Fibroblast of skin of right biceps (primary cell): ENCODE measurements around the gene ACE2.
"Not testable (repeated sequence)": the region's sequence is repeated elsewhere in the genome, so short reads cannot be mapped to it uniquely, and the experiment has no call there.

ENCODE experiments used
- DNase-seq: peaks from one replicate; pipeline ENCODE4 v3.0.0-alpha.2; 2013

ACE2 gene

DNA sequence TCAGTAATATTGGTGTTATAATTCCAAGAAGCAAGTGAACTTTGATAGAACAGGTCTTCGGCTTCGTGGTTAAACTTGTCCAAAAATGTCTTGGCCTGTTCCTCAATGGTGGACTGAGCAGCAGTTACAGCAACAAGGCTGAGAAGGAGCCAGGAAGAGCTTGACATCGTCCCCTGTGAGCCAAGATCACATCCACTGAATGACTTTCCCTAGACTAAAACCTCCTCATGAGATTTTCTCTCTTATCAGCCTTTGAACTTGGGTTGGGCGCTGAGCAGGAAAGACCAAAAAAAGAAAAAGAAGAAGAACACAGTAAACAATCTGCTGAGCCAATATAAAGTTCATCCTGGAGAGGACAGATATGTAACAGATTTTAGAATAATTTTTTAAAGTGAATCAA lies at the start of gene ACE2:
ACE2 (minus strand) TSS at position 216 of the 400 bp plus-strand sequence; CDS start at position 167, 49 bp downstream.
- no peak for DNase-seq

DNA sequence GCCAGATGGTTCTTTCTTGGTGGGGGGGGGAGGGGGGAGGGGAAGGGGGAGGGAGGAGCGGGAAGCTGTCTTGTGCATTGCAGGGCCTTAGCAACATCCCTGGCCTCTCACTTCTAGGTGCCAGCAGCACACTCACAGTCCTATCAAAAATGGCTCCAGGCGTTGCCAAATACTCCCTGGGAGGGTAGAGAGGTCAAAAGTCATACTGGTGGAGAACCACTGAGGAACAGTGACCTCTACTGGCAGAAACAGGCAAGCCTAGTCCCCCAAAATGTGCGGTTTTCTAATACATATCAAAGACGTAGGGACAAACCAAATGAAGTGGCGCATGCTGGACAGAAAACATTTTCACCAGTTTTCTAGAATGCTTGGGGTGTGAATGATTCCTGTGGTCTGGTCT lies 46.8 kb upstream of the ACE2 start:
- not testable (repeated sequence) for DNase-seq

DNA sequence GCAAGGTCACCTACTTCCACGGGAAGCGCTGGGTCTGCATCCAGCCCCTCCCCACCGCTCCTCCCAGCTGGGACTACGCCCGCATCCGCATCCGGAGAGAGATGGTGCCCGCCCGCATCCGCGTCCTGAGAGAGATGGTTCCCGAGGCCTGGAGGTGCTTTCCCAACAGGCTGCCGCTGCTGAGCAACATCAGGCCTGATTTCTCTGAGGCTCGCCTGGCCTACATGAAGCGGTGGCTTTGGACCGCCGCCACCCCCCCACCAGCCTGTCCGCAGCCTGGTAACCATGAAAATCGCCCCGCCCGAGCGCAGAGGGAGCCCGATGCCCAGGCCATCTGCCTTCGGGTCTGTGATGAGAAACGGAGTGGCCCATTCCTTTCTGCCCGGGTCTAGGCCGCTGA lies 45.8 kb upstream of the ACE2 start:
- no peak for DNase-seq

DNA sequence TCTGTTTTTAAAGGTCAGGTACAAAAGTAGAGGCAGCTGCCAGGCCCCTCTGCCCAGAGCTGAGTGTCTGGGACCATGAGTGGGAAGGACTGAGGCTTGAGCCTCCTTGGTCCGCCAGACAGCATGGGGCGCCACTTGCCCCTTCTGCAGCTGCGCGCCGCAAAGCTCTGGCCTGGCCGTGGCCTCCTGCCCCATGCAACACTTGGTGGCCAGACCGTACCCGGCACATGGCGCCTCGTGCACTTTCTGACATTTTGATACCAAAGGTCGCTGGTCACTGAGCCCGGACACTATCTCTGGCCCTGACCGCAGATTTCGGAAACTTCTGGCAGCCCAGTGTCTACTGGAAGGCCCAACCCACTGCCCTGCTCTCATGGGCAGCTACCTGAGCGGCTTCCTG lies 45.3 kb upstream of the ACE2 start:
- no peak for DNase-seq

DNA sequence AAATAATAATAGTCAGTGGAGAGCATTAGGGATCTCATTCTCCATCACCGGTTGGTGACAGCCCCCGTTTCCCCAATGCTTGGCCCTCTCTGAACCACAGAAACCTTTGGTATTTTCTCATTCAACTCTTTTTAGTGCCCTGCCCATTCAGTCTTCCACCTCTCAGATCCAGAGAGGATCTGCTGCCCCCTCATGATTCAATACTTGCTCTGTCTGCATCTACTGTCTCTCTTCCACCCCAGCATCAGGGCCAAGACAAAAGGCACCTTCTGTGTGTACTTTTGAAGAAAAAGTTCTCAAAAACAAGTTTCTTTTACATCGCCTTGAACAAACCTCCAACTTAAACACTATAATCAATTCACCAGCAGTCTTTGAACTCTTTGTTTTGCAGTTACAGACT lies 44.5 kb upstream of the ACE2 start:
- DNase-seq, result no peak

DNA sequence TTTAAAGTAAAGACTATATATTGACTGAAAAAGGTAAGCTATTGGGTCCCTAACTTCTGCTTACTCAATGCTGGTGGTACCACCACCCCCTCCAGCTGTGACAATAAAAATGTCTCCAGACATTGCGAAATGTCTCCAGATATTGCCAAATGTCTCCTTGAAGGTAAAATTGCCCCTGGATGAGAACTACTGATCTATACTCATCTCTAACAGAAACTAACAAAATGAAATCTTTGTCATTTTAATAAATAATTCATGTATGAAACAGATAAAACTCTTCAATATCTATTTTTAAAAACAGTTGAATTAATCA lies 43.8 kb upstream of the ACE2 start:
- no peak for DNase-seq

DNA sequence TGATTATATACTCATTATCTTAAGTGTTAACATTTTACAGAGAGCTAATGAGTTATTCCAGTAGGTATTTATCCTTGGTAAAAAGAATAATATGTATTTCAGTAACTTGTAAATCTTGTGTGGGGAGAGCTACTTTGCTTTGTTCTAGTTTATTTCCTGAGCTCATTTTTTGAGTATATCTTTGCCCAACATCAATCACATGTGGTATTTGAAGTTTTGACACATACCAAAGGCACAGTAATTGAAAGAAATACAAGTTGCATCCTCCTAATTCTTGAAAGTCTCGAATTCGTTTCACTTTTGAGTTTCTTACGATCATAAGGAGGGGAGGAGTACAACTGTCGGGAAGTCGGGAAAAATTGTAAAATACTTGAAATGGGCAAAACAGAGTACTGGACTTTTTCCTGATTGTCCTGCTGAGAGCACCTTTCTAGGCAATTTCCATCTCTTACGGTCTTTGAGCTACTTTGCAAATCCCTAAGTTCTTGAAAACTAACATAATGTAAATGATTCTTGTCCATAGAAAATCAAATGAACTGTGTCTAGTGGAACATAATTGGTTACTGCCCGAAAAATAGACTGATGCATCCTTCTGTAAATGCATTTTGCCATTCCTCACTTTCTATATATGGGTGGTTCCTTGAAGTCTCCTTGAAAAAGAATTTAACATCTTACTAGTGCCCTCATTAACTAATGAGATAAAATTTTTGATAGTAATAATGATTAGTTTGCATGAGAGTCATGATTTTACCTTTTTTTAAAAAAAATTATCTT lies 43.2 kb upstream of the ACE2 start:
- DNase-seq, result no peak

DNA sequence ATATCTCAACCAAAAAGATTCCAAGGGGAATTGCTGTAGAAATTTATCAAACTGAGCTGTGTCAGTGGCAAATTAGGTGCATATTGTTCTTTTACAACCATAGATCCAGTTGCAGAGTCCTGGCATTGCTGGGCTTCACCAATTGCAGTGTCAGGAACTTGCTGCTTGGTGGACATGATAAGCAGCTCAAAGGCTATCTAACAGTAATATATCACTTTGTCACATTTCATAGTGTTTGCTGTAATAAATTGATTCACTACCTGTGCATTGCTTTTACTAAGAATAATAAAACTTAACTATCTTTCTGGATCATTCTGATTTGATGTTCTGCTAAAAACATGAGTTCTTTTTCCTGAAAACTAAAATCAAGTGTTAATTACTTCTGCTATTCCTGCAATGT lies 30.9 kb upstream of the ACE2 start:
- DNase-seq, result no peak

DNA sequence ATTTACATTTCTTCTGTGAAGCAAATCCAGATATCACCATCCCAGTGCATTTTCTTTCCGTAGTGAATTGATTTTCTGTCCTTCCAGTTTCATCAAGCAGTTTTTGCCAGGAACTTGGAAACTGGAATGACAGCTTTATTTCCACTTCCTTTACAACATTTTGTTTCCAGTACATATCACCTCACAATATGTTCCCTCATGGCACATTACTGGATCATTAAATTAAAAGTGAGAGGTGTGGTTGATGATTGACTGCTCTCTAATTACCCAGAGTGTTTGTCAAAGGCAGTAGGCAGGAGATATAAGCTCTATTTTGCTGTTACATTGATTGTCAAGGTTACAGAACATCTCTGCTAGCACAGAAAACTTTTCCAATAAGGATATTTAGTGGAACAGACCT lies 22.3 kb upstream of the ACE2 start:
- DNase-seq, result no peak

DNA sequence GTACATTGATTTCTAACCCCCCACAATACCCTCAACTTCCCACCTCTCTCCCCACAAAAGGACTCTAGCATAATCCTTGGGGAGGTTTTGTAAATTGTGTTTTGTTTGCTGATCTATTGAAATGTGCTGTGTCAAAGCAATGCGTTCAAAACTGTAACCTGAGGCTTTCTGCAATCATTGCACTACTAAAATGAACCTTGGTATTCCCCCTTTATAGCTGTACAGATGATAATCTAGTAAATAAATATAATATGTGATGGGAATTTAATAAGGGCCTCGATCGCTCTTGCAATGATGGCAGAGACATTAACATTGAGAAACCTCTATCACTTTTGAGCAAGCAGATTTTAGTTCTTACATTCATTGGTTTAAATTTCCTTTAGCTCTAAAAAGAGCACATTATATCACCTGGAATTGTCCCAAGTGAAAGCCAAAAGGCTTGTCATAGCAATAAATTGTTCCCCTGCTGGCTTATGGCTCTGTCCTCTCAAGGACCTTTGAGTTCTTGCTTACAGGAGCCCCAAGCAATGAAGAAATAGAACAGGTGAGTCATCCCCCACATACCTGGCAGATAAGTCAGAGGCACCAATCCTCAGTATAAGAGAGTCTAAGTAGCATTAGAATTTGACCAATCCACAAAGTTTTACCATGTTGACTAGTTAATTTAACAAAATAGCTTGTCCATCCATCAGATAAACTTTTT lies 18.4 kb upstream of the ACE2 start:
- DNase-seq, result peak; percentile 18

DNA sequence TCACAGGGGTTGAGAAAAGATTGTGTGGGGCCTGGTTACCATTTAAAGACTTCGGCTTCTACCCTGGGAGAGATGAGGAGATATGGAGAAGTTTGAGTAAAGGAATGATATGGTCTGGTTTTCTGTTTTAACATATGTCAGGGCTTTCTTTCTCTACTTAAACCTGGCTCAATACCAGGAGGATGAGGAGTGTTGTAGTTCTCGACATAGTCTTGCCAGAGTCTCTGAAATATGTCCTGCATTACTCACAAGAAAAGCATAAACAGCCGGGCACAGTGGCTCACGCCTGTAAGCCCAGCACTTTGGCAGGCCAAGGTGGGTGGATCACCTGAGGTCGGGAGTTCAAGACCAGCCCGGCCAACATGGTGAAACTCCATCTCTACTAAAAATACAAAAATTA lies 16.4 kb upstream of the ACE2 start:
- no peak for DNase-seq

DNA sequence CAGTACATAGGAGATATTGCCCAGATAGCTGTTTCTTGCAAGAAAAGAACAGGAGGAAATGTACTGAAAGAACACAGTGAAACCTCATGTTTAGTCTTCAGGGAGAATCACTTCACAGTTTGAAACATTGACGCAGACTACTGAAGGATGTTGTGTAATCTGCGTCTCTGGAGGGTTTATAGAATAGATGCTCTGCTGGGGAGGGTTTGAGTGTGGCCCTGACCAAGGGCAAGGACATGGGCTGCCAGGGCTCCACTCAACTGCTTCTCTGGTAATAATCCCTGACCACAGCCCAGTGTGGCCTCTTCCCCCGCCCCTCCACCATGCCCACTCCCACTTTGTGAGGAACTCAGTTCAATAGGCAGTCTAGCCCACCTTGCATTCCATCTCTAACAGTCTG lies 15.8 kb upstream of the ACE2 start:
- no peak for DNase-seq

DNA sequence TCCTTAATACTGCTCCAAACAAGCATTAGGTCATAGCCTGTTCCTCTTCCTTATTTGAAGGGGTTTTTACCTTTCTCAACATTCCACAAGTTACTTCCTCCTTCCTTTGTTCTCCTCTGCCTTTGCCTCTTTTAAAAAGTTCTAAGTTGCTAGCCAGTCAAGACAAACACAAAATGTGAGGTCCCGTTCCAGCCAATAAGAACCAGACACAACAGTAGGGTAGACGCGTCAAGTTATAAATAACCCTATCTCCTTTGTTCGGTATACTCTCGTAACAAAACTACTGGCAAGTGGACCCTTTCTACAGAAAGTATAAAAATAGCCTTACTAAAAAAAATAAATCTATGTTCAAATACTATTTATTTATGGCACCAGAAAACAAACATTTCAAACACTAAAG lies 6.3 kb upstream of the ACE2 start:
- DNase-seq, result no peak

DNA sequence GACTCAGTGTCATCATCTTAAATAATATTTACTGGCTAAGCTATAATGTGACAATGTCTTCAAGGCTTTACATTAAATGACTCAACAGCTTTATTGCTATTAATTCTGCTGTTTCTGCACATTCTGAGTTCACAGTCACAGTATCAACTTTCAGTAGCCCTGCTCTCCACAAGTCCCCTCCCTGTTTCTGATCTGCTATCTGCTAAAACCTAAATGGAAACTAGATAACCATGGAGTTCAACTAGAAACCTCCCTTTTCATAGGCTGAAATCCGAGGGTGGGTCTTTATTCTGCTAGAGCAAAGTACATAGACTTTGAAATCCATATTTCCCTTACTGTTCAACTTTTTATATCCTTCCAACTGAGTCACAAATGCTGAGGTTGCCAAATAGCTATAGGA lies 5.4 kb upstream of the ACE2 start:
- DNase-seq, result no peak

DNA sequence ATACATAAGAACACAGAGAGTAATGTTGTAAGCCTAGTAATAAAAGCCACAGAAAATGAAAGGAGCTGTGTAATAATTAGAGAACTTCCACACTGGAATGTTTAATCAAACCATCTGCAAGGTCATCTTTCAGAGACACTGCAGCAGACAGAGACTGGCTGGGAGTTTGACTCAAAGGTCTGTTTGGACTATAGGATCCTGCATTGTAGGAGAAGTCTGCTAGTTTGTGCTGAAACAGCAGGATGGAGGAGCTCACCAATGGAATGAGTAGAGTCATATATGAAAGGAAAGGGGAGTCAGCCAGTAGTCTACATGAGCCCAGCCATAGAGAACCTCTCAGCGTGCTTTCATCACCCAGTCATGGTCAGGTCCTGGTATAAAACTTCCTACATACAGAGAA lies 4.5 kb upstream of the ACE2 start:
- no peak for DNase-seq

DNA sequence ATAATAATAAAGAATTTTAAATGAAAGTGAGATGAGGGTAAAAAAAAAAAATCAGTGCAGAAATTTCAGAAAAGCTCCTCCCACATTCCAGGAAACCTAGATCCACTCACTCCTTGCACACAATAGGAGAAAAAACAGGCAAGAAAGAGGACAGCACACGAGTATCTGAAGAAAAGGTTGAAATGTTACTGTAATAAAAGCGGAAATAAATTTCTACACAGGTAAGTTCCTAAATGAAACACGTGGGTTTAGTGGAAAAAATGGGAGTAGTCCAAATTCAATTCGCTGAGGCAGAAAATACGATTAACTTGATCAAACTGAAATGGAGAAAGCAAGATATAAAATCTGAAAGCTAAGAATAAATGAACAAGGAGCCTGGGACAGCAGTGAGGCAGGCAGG lies 2.0 kb upstream of the ACE2 start:
- no peak for DNase-seq

DNA sequence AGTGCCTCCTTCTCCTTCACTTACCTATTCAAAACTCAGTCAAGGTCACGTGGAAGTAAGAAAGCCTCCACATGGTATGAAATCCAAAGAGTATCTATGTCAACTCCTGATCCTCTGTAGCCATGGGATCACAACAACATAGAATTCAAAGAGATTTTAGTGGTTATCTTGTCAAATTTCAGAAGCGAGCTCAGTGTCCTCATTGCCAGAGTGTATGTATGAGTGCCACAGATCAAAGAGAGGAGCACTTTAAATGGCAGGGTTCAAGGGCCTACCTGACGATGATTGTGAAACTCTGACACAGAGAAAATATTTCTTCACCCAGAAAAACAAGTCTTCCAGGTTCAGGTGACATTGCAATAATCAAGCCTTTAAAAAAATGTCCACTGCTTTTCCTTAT lies 1.2 kb upstream of the ACE2 start:
- DNase-seq, result no peak

DNA sequence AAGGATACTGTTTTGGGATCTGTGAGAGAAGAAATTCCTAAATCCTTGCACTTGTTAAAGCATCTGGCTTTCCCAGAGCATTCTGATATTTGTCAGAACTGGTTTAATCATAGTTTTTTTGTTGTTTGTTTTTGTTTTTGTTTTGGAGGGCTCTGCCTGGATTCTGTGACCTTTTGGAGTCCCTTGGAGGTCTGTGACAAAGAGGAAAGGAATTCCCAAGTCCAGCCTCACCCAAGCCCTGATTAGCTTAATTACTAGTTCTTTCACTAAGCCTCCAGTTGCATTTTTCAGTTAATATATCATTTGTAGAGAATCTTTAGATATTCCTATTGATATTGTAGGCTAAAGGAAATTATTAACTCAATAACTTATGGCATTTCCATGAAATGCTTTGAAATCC lies 711 bp downstream of the ACE2 start:
- no peak for DNase-seq

DNA sequence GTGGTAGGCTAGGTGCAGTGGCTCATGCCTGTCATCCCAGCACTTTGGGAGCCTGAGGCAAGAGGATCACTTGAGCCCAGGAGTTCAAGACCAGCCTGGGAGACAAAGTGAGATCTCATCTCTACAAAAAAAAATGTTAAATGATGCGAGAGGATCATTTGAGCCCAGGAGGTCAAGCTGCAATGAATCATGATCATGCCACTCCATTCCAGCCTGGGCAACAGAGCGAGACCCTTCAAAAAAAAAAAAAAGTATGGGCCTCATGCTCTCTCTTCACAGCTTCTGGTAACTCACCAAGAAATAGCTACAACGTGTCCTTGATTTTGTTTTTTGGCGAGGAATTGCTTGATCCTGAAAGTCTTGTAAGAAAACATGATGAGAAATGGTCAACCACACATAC lies 1.3 kb downstream of the ACE2 start:
- DNase-seq, result no peak

DNA sequence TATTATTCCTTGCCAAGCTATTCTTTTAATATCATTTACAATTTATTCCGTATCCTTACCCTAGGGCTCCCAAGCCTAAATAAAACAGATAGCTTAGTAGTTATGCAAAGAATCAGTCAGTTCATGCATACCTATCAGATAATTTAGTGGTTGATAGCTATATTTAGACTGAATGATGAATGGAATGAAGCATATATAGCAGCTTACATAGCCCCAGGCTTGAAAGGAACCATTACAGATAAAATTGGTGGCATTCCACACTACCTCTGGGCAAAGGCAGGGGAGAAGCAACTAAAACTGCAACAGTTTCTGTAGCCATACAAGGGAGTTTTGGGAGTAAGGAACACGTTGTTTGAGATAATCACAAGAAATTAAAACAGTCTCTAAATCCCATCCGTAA lies 2.7 kb downstream of the ACE2 start:
- DNase-seq, result no peak

DNA sequence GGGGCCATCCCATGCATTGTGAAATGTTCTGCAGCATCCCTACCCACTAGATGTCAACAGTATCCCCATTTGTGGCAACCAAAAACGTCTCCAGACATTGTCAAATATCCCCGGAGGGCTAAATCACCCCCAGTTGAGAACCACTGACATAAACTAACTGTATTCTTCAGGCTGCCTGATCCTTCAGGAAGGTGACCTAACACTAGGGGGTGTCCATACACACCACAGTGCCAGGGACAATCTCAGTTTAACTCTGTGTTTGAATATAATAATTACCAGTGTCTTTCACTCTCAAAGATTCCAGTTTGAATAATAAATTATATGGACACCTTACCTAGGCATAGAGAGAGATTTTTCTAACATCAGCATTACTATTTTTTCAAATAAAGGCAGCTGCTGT lies 6.4 kb downstream of the ACE2 start:
- no peak for DNase-seq

DNA sequence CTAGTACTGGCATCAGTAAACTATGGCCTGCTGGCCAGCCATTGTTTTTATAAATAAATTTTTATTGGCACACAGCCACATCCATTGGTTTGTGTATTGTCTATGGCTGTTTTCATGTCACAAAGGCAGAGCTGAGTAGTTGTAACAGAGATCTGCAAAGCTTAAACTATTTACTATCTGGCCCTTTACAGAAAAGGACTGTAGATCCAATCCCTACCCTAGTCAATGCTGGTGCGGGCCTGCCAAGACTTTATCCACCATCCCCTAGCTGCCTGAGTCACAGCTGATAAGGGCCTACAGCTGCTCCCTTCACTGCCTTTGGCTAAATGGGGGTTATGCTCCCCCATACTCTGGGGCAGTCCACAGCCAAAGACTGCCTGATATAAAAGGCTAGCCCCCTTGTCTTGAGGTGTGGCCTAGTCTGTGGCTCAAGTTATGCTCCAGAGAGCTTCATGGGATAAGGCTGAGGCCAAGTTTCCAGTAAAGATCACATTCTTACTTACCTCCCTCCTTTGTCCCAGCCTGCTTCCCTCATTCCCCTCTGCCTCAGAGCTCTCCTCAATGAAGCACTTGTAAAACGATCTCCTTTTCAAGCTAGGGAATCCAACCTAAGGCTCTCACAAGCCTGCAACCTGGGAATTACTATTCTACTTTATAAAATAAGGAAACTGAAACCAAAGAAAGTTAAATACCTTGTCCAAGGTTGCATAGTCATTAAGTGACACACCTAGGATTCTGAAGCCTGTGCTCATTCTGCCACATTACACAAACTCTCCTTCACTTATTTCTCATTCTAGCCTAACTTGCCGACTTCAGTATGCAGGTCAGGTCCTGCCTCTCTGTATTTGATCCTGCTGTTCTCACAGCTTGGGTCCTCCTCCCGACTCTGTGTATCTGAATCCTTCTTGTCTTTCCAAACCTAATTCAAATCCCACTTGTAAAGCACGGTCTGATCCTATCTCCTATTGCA lies 20.7 kb downstream of the ACE2 start:
- DNase-seq, result no peak

DNA sequence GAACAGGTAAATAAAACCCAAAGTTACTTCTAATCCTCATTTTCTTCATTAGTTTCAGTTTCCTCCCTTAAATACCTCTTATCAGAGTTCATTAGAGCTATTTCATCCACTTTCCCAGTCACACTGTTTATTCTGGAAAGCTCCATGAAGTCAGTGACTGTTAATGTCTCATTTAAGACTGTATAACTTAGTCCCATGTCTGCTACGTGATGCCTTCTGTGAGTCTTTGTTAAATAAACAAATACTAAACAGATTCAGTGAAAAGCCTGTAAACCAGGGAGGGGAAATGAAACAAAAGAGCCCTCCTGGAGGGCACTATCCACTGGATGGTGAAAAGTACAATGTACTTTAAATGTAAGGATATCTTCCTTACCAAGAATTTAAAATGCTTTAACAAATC lies 24.7 kb downstream of the ACE2 start:
- DNase-seq, result no peak

DNA sequence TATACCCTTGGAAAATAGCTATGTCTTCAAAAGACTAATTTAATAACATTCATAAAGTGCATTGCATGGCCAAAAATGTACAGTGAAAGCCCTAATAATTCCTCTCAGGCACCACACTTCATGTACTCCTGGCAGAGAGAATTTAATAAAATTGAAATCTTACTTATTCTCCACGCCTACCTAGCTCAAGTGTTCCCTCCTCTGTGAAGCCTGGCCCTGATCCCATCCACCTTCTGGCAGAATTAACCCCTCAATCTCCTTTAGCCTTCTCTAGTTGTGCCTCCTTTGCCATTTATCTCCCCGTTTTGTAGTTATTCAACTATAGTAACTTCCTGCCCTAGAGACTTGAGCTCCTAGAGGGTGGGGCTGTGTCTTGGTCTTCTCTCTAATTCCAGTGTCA lies 26.7 kb downstream of the ACE2 start:
- DNase-seq, result no peak
